WTC11 (cell line): ENCODE measurements around the gene HIC1. TPM values are rescaled to one million over a fixed set of nuclear protein-coding genes. Genes with fewer than 3 reads are reported as not detected.

Experiments
- ATAC-seq: fragments of 200-7000 bp; cut with Tn5 transposase; 2 replicates; pipeline ENCODE4 v1.10.0; 2021; ENCODE audit warnings: mild to moderate bottlenecking, moderate library complexity
- CTCF ChIA-PET: fragments of 300-600 bp; sonication (Branson Sonifier 250); formaldehyde crosslinking; loops from one replicate; lab custom pipeline; 2021; ENCODE audit warnings: antibody characterized with exemption; lab: Charles Lee
- POLR2A ChIA-PET: fragments of 350-600 bp; sonication (Branson Sonifier 250); formaldehyde crosslinking; loops from one replicate; lab custom pipeline; 2021; ENCODE audit warnings: antibody characterized with exemption; lab: Charles Lee
- DNase-seq: peaks from one replicate; pipeline ENCODE4 v3.0.0; 2021; ENCODE audit warnings: low spot score
- H3K27ac Mint-ChIP-seq: 2 replicates; pipeline ENCODE4 v1.8.0; 2021; ENCODE audit warnings: mixed read lengths
- H3K27me3 Mint-ChIP-seq: 2 replicates; pipeline ENCODE4 v1.8.0; 2021; ENCODE audit warnings: low read depth, mild to moderate bottlenecking, moderate library complexity, mixed read lengths
- H3K36me3 Mint-ChIP-seq: 2 replicates; pipeline ENCODE4 v1.8.0; 2021; ENCODE audit warnings: mixed read lengths
- H3K4me1 Mint-ChIP-seq: 2 replicates; pipeline ENCODE4 v1.8.0; 2022; ENCODE audit warnings: mixed read lengths
- H3K4me3 Mint-ChIP-seq: 2 replicates; pipeline ENCODE4 v1.8.0; 2021; ENCODE audit warnings: mild to moderate bottlenecking, moderate library complexity, mixed read lengths
- H3K9me3 Mint-ChIP-seq: 2 replicates; pipeline ENCODE4 v1.8.0; 2021; ENCODE audit warnings: mixed read lengths
- ARID4B ChIP-seq: sonication (generic); formaldehyde crosslinking; IDR thresholded peaks from 2 replicates; pipeline ENCODE4 v1.8.0; 2023; ENCODE audit warnings: missing genetic modification reagents, mild to moderate bottlenecking, borderline replicate concordance
- ATF1 ChIP-seq: sonication (generic); formaldehyde crosslinking; IDR thresholded peaks from 2 replicates; pipeline ENCODE4 v1.8.1; 2023; ENCODE audit warnings: mild to moderate bottlenecking, moderate library complexity, missing genetic modification reagents
- CREB1 ChIP-seq: sonication (generic); formaldehyde crosslinking; IDR thresholded peaks from 2 replicates; pipeline ENCODE4 v1.8.0; 2023; ENCODE audit warnings: mild to moderate bottlenecking, missing genetic modification reagents
- ESRRA ChIP-seq: sonication (generic); formaldehyde crosslinking; IDR thresholded peaks from 2 replicates; pipeline ENCODE4 v1.8.1; 2022; ENCODE audit warnings: mild to moderate bottlenecking, missing genetic modification reagents, borderline replicate concordance
- ETV6 ChIP-seq: sonication (generic); formaldehyde crosslinking; IDR thresholded peaks from 2 replicates; pipeline ENCODE4 v1.8.1; 2022; ENCODE audit warnings: mild to moderate bottlenecking, missing genetic modification reagents
- FOXJ3 ChIP-seq: sonication (generic); formaldehyde crosslinking; IDR thresholded peaks from 2 replicates; pipeline ENCODE4 v1.9.0; 2021; ENCODE audit warnings: missing genetic modification reagents, mild to moderate bottlenecking, borderline replicate concordance
- FOXK1 ChIP-seq: sonication (generic); formaldehyde crosslinking; IDR thresholded peaks from 2 replicates; pipeline ENCODE4 v1.8.0; 2022; ENCODE audit warnings: mild to moderate bottlenecking, moderate library complexity, missing genetic modification reagents
- PRDM15 ChIP-seq: sonication (generic); formaldehyde crosslinking; IDR thresholded peaks from 2 replicates; pipeline ENCODE4 v1.8.0; 2022; ENCODE audit warnings: missing genetic modification reagents
- PRRX2 ChIP-seq: fragments of 250-450 bp; sonication (Bioruptor Pico); IDR thresholded peaks from 2 replicates; pipeline ENCODE4 v1.8.0; 2021; ENCODE audit warnings: mild to moderate bottlenecking
- RELA ChIP-seq: sonication (generic); formaldehyde crosslinking; IDR thresholded peaks from 2 replicates; pipeline ENCODE4 v1.8.1; 2022; ENCODE audit warnings: missing genetic modification reagents, mild to moderate bottlenecking, borderline replicate concordance
- USF2 ChIP-seq: sonication (generic); formaldehyde crosslinking; IDR thresholded peaks from 2 replicates; pipeline ENCODE4 v1.8.1; 2023; ENCODE audit warnings: mild to moderate bottlenecking, missing genetic modification reagents, moderate library complexity
- ZNF219 ChIP-seq: sonication (generic); formaldehyde crosslinking; IDR thresholded peaks from 2 replicates; pipeline ENCODE4 v1.8.0; 2023; ENCODE audit warnings: missing genetic modification reagents, mild to moderate bottlenecking, borderline replicate concordance
- total RNA-seq: library from RNA; stranded (reverse); gene quantifications from 3 replicates; pipeline ENCODE4 v1.2.3, GENCODE V29; 2021
- TF ChIP-seq, protein P1 (sequence below): sonication (generic); formaldehyde crosslinking; IDR thresholded peaks from 2 replicates; pipeline ENCODE4 v1.8.1; 2022; ENCODE audit warnings: low read depth, mild to moderate bottlenecking, moderate library complexity, missing genetic modification reagents, borderline replicate concordance
- TF ChIP-seq, protein P2 (sequence below): sonication (generic); formaldehyde crosslinking; IDR thresholded peaks from 2 replicates; pipeline ENCODE4 v1.8.0; 2022; ENCODE audit warnings: mild to moderate bottlenecking, missing genetic modification reagents

HIC1 gene
- total RNA-seq, 1 experiment from 2014 or later: 0.37 TPM

- no peak for TF ChIP-seq ARID4B (CRISPR knock-in tag)
- TF ChIP-seq ETV6 (CRISPR knock-in tag): no peak
- no peak for TF ChIP-seq ZNF219 (CRISPR knock-in tag)
- TF ChIP-seq ESRRA (CRISPR knock-in tag): no peak
- TF ChIP-seq PRRX2: no peak
- no peak for TF ChIP-seq USF2 (CRISPR knock-in tag)
- TF ChIP-seq, protein P1, sequence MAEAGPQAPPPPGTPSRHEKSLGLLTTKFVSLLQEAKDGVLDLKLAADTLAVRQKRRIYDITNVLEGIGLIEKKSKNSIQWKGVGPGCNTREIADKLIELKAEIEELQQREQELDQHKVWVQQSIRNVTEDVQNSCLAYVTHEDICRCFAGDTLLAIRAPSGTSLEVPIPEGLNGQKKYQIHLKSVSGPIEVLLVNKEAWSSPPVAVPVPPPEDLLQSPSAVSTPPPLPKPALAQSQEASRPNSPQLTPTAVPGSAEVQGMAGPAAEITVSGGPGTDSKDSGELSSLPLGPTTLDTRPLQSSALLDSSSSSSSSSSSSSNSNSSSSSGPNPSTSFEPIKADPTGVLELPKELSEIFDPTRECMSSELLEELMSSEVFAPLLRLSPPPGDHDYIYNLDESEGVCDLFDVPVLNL (CRISPR knock-in tag): no peak
- TF ChIP-seq FOXJ3: no peak
- TF ChIP-seq, protein P2, sequence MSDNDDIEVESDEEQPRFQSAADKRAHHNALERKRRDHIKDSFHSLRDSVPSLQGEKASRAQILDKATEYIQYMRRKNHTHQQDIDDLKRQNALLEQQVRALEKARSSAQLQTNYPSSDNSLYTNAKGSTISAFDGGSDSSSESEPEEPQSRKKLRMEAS: no peak
- no peak for TF ChIP-seq RELA (CRISPR knock-in tag)
- TF ChIP-seq FOXK1 (CRISPR knock-in tag): no peak
- no peak for TF ChIP-seq ATF1 (CRISPR knock-in tag)
Observed at GRCh38 chr17:2068519-2069051, 13.7 kb downstream of the HIC1 start (continued).

- Mint-ChIP-seq H3K9me3 (no peaks in the 10 kb centered on the region), H3K27me3 (no peaks in the 10 kb centered on the region), H3K4me1 (peaks cover 12% of the 10 kb centered on the region), H3K27ac (peak overlapping the region; percentile 75), H3K4me3 (no peak overlapping the region), H3K36me3 (no peaks in the 10 kb centered on the region; the same call in 1 of the 2 replicates)
- CTCF ChIA-PET: interaction anchor here (0.6 to 11.0 kb wide), 7 partner anchors 10 to 174 kb away, joined by 3 to 96 read pairs (median 4); partner anchors contain the start of gene HIC1
- DNase-seq (peak; percentile 58), ATAC-seq (peak; percentile 84)
- POLR2A ChIA-PET: interaction anchor here (0.6 kb wide), 1 partner anchor 140 kb away, joined by 5 read pairs; no protein-coding TSS in a partner anchor
- TF ChIP-seq PRDM15 (CRISPR knock-in tag) (peak; percentile 44), CREB1 (no peak)
Observed at GRCh38 chr17:2070241-2071023, 15.5 kb downstream of the HIC1 start.
